Stimulated activated CD8-positive, alpha-beta memory T cell treated with anti-CD3 and anti-CD28 coated beads, Interleukin-4, amount 100 ng/mL, for 24 hours (primary cell): Measurements from ENCODE around the gene LRRC25.
"Not testable (repeated sequence)": the region's sequence is repeated elsewhere in the genome, so short reads cannot be mapped to it uniquely, and the experiment has no call there.

ENCODE experiments used
- DNase-seq: peaks from one replicate; pipeline ENCODE4 v3.0.0-alpha.2; 2020; ENCODE audit warnings: low read depth

Gene LRRC25

DNA sequence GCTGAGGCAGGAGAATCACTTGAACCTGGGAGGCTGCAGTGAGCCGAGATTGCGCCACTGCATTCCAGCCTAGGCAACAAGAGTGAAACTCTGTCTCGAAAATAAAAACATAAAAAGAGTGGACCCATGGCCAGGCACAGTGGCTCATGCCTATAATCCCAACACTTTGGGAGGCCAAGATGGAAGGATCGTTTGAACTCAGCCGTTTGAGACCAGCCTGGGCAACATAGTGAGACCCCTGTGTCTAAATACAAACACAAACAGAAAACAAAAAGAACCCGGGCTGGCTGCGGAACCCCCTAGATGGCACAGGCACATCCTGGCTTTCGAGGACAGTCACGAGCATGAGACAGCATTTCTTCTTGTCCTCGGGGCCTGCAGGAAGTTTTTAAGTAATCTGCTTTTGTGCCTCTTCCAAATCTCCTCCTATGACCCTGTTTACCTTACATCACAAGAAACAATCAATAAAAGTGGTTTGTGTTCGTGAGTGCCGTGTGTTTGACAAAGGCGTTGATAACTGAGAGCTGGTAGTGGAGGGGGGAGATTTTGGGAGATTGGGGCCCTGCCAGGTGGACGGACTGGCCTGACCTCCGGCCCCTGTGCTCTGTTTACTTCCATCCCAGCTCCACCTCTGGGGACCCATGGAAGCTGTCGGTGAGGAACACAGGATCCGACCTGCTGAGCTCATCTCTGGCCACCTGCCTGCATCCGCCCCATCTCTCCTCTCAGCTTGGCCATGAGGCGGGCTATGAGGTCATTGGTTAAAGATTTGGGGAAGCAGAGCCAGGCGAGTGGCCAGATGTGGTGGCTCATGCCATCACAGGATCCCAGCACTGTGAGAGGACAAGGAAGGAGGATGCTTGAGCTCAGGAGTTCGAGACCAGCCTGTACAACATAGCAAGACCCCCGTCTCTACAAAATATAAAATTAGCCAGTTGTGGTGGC is 17.3 kb downstream of the LRRC25 start:
- no peak for DNase-seq

DNA sequence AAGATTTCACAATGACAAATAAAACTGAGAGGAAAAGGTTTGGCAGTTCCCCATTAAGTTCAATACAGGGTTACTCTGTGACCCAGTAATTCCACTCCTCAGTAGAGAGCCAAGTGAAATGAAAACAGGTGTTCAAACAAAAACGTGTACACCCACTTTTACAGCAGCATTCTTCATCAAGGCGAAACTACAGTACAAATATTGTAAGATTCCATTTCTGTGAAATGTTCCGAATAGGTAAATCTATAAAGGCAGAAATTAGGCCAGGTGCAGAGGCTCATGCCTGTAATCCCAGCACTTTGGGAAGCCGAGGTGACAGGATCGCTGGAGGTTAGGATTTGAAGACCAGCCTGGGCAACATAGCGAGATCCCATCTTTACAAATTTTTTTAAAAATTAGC is 20.4 kb downstream of the LRRC25 start:
- DNase-seq, result no peak

DNA sequence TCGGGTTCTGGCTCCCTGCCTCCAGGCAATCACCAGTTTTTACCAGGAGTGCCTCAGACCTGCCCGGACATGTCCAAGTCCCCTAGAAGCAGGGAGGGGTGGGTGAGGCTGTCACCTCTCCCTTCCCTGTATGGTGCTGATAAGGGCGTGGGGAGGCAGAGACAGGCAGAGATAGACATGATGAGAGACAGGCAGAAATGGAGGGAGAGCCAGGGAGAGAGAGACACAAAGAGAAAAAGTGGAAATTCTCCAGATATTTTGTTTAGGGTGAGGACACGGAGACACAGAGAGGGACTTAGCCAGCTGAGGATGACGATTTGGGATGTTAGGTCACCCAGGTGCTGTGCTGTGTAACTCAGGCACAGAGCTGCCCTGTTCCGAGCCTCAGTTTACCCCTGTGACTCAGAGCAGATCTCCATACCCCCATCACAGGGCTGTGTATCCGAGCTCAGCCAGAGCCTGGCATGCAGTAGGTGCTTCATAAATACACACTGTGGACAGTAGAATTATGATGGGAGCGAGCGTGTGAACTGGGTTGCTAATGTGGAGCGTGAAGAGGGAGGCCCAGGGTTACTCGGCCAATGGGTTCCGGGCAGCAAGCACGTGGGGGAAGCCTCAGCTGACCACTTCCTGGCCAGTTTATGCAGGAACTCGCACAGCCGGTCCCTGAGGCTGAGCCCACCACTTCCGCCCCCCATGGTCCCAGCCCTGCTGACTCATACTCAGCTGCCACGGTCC is 23.4 kb downstream of the LRRC25 start:
- peak; percentile 64 for DNase-seq

DNA sequence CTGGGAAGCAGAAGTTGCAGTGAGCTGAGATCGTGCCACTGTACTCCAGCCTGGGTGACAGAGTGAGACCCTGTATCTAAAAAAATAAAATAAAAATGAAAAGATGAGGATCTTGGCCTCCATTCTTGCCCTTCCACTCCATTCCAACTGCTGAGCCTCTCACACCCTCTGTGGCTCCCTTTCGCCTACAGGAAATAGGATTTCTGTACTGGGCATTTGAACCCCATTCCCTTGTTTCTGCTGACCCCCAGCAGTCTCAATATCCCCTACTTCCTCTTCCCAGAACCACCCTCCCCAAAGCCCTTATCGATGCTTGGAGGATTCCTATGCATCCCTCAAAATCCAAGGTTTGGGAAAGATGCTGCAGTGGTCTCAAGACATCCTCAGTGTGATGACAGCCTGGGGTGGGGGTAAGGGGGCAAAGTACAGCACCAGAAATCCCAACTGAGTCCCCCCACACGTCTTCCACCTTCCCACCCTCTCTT is 24.0 kb downstream of the LRRC25 start:
- DNase-seq, result no peak

DNA sequence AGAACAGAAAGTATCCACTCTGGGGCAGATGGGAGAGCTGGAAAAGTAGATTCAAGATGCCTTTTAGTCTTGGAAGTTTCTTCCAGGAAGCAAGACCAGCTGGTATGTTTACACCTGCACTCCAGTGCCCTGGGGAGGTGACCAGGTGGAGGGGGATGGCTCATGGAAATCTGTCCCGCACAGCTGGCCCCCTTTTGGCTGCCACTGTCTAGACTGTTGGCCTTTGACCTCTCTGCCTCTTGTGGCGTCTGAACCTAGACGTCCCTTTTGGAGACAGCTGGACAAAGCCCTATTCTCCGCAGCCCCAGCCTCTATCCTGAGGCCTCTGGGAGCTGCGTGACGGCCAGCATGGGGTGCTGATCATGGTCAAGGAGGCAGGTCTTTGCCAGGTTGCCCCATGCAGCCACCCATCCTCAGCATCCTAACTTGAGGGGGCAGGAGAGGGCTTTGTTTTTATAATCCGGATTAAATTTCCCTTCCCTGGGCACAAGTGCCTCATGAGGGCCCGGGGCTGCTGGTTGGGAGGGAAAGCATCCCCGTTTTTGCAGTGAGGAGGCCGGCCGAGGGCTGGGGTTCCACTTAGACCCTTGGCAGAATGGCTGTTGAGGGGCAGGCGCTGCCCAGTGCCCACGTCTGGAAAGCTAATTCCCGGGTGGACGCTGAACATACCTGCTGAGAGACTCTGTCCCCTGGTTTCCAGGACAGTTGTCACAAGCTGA is 28.8 kb downstream of the LRRC25 start:
- no peak for DNase-seq

DNA sequence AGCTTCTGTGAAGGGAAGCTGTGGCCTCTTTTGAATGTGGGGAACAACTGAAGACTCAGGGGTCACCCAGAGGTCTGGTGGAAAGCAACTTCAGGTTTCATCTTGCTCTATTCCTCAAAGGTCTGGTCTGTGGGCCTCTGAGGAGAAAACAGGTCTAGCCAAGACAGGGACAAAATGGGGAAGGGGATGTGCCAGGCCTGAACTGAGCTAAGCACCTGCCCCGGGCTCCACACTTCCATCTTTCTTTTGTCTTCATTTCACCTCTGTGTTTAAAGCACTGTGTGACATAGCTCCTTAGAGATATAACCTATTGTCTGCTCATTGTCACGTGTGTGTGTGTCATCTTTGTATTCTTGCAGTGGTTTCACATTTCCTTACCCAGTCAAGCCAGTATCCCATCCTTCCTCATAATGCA is 31.4 kb downstream of the LRRC25 start:
- DNase-seq, result no peak

DNA sequence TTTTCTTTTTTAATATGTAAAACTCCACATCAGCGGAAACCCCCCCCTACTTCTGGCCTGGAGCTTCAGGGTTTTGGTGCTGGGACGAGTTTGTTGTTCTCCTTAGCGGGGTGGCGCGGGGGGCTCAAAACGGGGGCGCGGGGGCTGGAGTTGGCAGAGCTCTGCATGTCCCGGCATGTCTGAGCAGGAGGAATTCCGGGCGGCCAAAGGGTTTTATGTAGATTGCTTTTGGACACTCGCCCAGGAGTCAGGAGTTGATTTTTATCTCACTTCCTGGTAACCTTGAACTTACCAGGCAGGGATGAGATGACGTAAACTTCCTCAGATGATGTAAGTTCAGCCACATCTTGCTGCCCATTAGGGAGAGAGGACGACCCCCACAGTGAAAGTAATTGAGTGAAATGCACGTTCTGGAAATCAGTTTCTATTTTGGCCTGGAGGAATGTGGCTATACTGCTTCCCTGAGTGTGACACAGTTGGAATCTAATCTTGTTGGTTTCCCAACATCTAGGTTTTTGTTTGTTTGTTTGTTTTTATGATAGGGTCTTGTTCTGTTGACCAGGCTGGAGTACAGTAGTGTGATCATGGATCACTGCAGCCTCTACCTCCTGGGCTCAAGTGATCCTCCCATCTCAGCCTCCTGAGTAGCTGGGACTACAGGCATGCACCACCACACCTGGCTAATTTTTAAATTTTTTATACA is 32.4 kb downstream of the LRRC25 start:
- no peak for DNase-seq

DNA sequence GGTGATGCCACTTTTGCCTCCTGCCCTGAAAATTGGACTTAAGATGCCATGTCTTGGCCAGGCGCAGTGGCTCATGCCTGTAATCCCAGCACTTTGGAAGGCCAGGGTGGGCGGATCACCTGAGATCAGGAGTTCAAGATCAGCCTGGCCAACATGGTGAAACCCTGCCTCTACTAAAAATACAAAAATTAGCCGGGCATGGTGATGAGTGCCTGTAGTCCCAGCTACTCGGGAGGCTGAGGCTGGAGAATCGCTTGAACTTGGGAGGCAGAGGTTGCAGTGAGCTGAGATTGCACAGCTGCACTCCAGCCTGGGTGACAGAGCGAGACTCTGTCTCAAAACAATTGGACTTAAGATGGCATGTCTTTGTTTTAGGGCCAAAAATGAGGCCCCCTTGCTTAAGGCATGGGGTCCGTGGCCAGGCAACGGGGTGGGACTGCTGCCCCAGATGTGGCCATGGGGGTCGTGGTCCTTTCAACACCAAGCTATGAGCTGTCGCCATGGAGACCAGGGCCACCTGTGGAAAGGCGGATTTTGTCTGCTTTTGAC is 33.1 kb downstream of the LRRC25 start:
- not testable (repeated sequence) for DNase-seq

DNA sequence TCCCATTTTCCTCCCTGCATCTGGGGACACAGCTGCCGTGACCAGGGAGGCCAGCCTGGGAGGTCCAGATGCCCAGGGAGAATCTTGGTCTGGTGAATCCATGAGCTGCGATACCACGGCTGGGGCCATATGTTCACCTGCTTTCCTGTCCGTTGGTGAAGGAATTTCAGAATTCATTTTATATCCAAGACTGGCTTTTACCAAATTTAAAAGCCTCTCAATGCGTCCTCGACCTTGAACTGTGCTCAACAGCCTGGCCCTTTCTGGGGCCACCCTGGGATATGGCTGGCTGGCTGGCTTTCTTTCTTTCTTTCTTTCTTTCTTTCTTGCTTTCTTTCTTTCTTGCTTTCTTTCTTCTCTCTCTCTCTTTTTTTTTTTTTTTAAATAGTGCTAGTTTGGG is 33.6 kb downstream of the LRRC25 start:
- DNase-seq, result no peak

DNA sequence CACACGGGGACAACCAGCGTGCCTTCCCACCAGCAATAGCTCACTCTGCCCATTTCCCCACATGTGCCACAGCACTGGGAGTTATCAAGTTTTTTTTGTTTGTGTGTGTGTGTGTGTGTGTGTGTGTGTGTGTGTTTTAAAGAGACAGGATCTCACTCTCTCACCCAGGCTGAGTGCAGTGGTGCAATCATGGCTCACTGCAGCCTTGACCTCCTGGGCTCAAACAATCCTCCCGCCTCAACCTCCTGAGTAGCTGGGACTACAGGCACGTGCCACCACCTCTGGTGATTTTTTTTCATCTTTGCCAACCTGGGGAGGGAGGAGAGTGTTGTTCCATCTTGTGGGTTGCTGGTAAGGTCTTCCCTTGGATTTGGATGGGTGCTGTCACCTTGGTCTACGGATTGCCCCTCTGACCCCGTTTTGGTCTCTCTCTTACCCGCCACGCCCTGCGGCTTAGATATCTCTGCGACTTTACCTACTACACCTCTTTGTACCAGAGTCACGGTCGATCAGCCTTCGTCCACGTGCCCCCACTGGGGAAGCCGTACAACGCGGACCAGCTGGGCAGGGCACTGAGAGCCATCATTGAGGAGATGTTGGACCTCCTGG is 34.4 kb downstream of the LRRC25 start:
- no peak for DNase-seq

DNA sequence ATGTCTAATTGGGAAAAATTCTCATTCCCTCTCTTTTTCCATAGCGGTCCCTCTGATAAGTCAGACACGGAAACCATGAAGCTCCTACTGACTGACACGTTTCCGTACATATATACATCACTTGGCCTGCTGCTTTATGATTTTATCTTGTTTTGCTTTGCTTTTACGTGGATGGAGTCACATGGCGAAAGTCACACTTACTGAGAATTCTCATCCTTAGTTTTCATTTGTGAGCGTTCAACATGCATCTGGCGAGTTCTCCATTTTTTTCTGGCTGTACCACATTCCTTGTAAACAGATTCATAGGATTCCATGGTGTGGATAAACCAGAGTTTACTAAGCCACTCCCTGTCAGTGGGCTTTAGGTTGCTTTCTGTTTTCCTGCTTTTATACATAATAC is 35.8 kb downstream of the LRRC25 start:
- DNase-seq, result no peak

DNA sequence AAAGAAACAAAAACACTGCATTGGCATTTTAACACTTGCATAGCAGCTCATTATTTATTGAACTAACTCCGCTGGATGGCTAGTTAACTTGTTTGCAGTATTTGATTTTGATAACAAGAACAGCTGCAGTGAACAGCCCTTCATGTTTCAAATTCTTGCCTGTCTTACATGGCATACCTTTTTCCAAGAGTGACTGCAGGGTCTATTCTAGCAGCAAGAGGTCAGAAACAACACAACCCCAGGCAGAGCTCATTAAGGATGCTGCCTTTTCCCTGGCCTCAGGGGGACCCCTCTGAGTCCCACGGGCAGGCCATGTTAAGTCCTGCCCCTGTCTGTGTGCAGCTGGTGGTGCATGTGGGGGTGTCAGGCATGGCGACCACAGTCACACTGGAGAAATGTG is 40.4 kb downstream of the LRRC25 start:
- no peak for DNase-seq

DNA sequence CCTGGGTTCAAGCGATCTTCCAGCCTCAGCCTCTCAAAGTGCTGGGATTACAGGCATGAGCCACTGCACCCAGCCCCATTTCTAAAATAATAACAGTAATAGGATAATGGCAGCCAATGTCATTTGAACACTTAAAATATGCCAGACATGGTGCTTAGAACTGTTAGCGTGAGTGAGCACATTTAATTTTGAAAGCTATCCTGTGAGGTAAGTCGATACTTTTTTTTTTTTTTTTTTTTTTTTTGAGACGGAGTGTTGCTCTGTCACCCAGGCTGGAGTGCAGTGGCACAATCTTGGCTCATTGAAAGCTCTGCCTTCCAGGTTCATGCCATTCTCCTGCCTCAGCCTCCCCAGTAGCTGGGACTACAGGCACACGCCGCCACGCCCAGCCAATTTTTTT is 42.7 kb downstream of the LRRC25 start:
- DNase-seq, result not testable (repeated sequence)

DNA sequence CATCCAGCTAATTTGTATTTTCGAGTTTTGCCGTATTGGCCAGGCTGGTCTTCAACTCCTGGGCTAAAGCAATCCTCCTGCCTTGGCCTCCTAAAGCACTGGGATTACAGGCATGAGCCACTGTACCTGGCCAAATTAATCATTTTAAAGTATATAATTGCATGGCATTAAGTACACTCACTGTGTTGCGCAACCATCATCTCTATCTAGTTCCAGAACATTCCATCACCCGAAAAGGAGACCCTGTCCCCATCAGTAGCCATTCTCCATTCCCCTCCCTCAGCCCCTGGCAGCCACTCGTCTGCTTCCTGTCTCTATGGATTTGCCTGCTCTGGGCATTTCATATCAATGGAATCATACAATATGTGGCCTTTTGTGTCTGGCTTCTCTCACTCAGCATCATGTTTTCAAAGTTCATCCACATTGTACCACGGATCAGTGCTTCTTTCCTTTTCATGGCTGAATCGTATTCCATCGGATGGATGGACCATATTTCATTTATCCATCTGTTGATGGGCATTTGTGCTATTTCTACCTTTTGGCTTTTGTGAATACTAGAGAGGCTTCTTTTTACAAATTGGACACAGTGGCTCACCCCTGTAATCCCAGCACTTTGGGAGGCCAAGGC is 43.9 kb downstream of the LRRC25 start:
- no peak for DNase-seq

DNA sequence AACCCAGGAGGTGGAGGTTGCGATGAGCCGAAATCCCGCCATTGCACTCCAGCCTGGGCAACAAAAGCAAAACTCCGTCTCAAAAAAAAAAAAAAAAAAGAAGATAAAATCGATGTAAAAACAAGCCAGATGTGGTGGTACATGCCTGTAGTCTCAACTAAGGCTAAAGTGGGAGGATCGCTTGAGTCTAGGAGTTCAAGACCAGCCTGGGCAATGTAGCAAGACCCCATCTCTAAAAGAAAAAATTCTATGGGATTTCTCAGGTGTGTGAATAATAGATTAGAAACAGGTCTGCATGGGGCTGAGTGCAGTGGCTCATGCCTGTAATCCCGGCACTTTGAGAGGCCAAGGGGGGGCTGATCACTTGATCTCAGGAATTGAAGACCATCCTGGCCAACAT is 45.9 kb downstream of the LRRC25 start:
- DNase-seq, result no peak

DNA sequence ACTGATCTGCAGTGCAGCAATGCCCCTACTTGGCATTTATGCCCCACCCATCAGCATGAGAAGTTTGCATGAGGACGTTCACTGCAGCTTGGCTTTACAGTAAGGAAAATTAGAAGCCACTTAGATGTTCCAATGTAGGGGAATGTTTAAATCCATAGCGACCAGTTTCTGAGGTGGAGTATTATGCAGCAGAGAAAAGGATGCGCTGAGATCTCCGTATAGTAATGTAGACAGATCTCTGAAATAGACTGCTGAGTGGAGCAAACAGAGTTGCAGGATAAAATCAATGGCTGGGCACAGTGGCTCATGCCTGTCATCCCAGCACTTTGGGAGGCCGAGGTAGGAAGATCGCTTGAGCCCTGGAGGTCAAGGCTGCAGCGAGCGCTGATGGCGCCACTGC is 46.9 kb downstream of the LRRC25 start:
- DNase-seq, result no peak

DNA sequence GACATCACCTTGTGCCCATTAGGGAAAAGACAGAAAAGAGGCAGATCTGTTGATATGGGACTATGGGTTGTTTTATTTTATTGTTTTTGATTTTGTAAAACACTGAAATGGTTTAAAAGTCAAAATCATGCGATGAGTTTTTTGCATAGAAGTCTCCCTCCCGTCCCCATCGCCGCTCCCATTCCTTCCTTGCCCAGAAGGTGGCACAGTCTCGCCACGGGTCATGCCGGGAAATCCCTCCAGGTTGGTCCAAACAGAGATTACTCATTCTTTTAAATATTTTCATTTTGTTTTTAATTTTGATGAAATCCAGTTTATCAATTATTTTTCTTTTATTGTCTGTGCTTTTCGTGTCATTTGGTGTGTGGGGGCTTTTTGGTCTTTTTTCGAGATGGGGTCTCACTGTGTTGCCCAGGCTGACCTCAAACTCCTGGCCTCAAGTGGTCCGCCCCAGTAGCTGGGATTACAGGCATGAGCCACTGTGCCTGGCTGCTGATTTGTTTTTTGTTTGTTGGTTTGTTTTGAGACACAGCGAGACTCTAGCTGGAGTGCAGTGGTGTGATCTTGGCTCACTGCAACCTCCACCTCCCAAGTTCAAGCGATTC is 47.8 kb downstream of the LRRC25 start:
- peak; percentile 23 for DNase-seq

DNA sequence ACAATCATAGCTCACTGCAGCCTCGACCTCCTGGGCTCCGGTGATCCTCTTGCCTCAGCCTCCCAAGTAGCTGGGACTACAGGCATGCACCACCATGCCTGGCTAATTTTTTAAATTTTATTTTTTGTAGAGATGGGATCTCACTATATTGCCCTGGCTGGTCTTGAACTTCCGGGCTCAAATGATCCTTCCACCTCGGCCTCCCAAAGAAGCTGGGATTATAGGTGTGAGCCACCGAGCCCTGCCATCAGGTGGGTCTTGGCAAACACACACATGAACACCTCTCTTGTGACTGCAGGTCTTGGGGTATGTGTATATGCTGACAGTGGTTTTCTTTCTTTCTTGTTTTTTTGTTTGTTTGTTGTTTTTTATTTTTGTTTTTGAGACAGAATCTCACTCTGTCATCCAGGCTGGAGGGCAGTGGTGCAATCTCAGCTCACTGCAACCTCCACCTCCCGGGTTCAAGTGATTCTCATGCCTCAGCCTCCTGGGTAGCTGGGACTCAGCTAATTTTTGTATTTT is 48.5 kb downstream of the LRRC25 start:
- DNase-seq, result not testable (repeated sequence)

DNA sequence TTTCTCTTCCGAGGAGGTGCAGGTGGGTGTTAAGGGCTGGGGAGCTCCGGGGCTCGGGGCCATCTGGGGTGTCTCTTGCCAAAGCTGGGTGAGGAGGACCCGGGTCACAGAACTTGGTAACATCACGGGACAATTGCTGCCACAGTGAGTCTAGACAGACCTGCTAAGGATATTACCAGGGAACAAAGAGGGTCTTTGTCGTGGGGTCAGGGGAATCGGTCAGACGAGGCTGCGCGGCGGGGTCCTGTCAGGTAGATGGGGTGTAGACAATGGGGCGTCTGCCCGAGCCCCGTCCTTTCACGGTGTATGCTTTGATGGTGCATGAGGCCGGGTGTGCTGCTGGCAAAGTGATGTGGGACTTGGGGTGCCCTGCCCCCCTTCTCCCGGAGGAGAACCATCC is 49.3 kb downstream of the LRRC25 start:
- DNase-seq, result no peak

DNA sequence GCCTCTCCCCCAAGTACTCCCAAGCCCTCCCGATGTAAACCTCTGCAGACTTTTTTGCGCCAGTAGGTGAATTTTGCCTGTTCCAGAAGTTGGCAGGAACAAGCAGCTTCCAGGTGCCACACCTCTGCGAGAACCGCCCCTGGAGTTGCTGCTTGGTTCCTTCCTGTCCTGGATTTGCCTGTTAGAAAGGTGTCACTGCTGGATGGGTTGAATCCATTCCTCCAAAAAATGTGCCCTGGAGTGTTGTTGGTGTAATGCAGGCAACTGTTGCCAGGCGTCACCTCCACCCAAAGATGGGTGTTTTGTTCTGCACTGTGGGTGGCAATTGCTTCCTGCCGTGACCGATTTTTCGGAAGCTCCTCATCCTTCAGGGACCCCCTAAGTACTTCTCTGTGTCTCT is 51.3 kb downstream of the LRRC25 start:
- no peak for DNase-seq
